ENCODE data around the gene COL26A1. TPM values are rescaled to one million over a fixed set of nuclear protein-coding genes. Genes with fewer than 3 reads are reported as not detected.
"Not testable (repeated sequence)": the region's sequence is repeated elsewhere in the genome, so short reads cannot be mapped to it uniquely, and the experiment has no call there.

Gene COL26A1
- total RNA-seq, 1 experiment from 2014 or later: 0.20 TPM

GRCh38 chr7:101432316-101432715, 69.6 kb downstream of the COL26A1 start:
- Histone ChIP-seq H3K9me3 (ENCODE audit: insufficient read depth, low read depth) (no peaks in the 10 kb centered on the region), H3K9me2 (ENCODE audit: insufficient read depth) (no peaks in the 10 kb centered on the region), H3K4me3 (no peak overlapping the region), H4K20me1 (ENCODE audit: insufficient read depth) (no peaks in the 10 kb centered on the region), H3K4me2 (no peak overlapping the region), H3K79me2 (ENCODE audit: low read depth) (no peaks in the 10 kb centered on the region), H3K4me1 (replicated peaks; ENCODE audit: insufficient read depth) (no peaks in the 10 kb centered on the region), H3F3A (ENCODE audit: insufficient read depth, low read depth) (no peaks in the 10 kb centered on the region), H3K27ac (no peak overlapping the region), H2AFZ (no peak overlapping the region), H3K27me3 (ENCODE audit: insufficient read depth, low read depth) (peaks cover 69% of the 10 kb centered on the region), H3K36me3 (ENCODE audit: low read depth) (no peaks in the 10 kb centered on the region)
- BruUV-seq (replicated peaks): no TSS peak
- POLR2A ChIA-PET (ENCODE audit: unreplicated experiment): no interaction called here
- TF ChIP-seq EZH2 (IDR thresholded peaks at IDR 0.05; ENCODE audit: low read depth): no peak
- no peak for TF ChIP-seq CTCF (conservative IDR thresholded peaks at IDR 0.05)
- intact Hi-C loops (cut with micrococcal nuclease; ENCODE audit: unreplicated experiment): no loop called here
- DNase-seq: no peak
- CTCF ChIA-PET: interaction anchor here (0.6 kb wide), 1 partner anchor 224 kb away, joined by 5 read pairs; no protein-coding TSS in a partner anchor

GRCh38 chr7:101433688-101434087, 71.0 kb downstream of the COL26A1 start:
- no peaks in the 10 kb centered on the region for H3K79me2 ChIP-seq (ENCODE audit: low read depth)
- H3K9me3 ChIP-seq (ENCODE audit: insufficient read depth, low read depth): no peaks in the 10 kb centered on the region
- peaks cover 59% of the 10 kb centered on the region for H3K27me3 ChIP-seq (ENCODE audit: insufficient read depth, low read depth)
- POLR2A ChIA-PET (ENCODE audit: unreplicated experiment): interaction anchor here (0.6 kb wide), 1 partner anchor 1285 kb away, joined by 12 read pairs; the partner anchor contains the start of gene LAMTOR4
- H3K27ac ChIP-seq: no peak overlapping the region
- no peaks in the 10 kb centered on the region for H3K9me2 ChIP-seq (ENCODE audit: insufficient read depth)
- DNase-seq: no peak
- H3K4me3 ChIP-seq: no peak overlapping the region
- no peak overlapping the region for H3K4me2 ChIP-seq
- no peaks in the 10 kb centered on the region for H4K20me1 ChIP-seq (ENCODE audit: insufficient read depth)
- H3K4me1 ChIP-seq (replicated peaks; ENCODE audit: insufficient read depth): no peaks in the 10 kb centered on the region
- no peaks in the 10 kb centered on the region for H3K36me3 ChIP-seq (ENCODE audit: low read depth)
- CTCF ChIA-PET: no interaction called here
- H3F3A ChIP-seq (ENCODE audit: insufficient read depth, low read depth): no peaks in the 10 kb centered on the region
- intact Hi-C loops (cut with micrococcal nuclease; ENCODE audit: unreplicated experiment): no loop called here
- no peak overlapping the region for H2AFZ ChIP-seq
- no peak for TF ChIP-seq CTCF (conservative IDR thresholded peaks at IDR 0.05)
- TF ChIP-seq EZH2 (IDR thresholded peaks at IDR 0.05; ENCODE audit: low read depth): no peak
- BruUV-seq (replicated peaks): no TSS peak

GRCh38 chr7:101434155-101434554, 71.5 kb downstream of the COL26A1 start:
- intact Hi-C loops (cut with micrococcal nuclease; ENCODE audit: unreplicated experiment); H3K36me3 ChIP-seq (ENCODE audit: low read depth); H3K27ac ChIP-seq; H3F3A ChIP-seq (ENCODE audit: insufficient read depth, low read depth); H3K4me2 ChIP-seq; BruUV-seq (replicated peaks); H3K9me3 ChIP-seq (ENCODE audit: insufficient read depth, low read depth); H3K79me2 ChIP-seq (ENCODE audit: low read depth); DNase-seq; H3K4me3 ChIP-seq; H3K4me1 ChIP-seq (replicated peaks; ENCODE audit: insufficient read depth); H2AFZ ChIP-seq; CTCF ChIA-PET; H3K9me2 ChIP-seq (ENCODE audit: insufficient read depth); H4K20me1 ChIP-seq (ENCODE audit: insufficient read depth): not testable (repeated sequence)
- POLR2A ChIA-PET (ENCODE audit: unreplicated experiment): interaction anchor here (0.6 kb wide), 1 partner anchor 1285 kb away, joined by 12 read pairs; the partner anchor contains the start of gene LAMTOR4
- H3K27me3 ChIP-seq (ENCODE audit: insufficient read depth, low read depth): peaks cover 59% of the 10 kb centered on the region

Data from PC-9 (cell line).